Esophagus (tissue), 2 donors: Measurements from ENCODE around the gene GLDN. TPM values are rescaled to one million over a fixed set of nuclear protein-coding genes. Genes with fewer than 3 reads are reported as not detected.

ENCODE experiments used
- H3K27ac ChIP-seq, 2 donors: one replicate each; pipeline ENCODE4 v1.5.1; 2013; ENCODE audit warnings: low read depth in 2 of 2, mild to moderate bottlenecking in 2 of 2, inconsistent platforms in 1 of 2, low read length in 1 of 2, moderate library complexity in 1 of 2
- H3K27me3 ChIP-seq, 2 donors: one replicate each; pipeline ENCODE4 v1.6.1; 2013; ENCODE audit warnings: low read length in 2 of 2, control low read depth in 1 of 2, mild to moderate bottlenecking in 1 of 2; ENCODE audit not compliant: insufficient read depth in 2 of 2, control insufficient read depth in 1 of 2
- H3K36me3 ChIP-seq, 2 donors: one replicate each; pipeline ENCODE4 v1.6.1; 2013; ENCODE audit warnings: low read length in 1 of 2; ENCODE audit not compliant: control insufficient read depth in 2 of 2, insufficient read depth in 2 of 2
- H3K4me1 ChIP-seq, 2 donors: one replicate each; pipeline ENCODE4 v1.6.1; 2013; ENCODE audit warnings: low read length in 1 of 2; ENCODE audit not compliant: control insufficient read depth in 2 of 2, insufficient read depth in 2 of 2
- H3K4me3 ChIP-seq, 2 donors: one replicate each; pipeline ENCODE4 v1.5.1; 2013; ENCODE audit warnings: low read length in 2 of 2, mild to moderate bottlenecking in 2 of 2, low read depth in 1 of 2, moderate library complexity in 1 of 2
- H3K9me3 ChIP-seq, 2 donors: one replicate each; pipeline ENCODE4 v1.6.1; 2013; ENCODE audit warnings: mild to moderate bottlenecking in 2 of 2, low read depth in 1 of 2, low read length in 1 of 2, moderate library complexity in 1 of 2; ENCODE audit not compliant: control insufficient read depth in 2 of 2, insufficient read depth in 1 of 2
- WGBS, 2 donors: extraction: QIAGEN DNeasy Blood & Tissue Kit; methylation state at CpG; one replicate each; pipeline ENCODE4 v1.1.7; 2013; 5-methylcytosine and 5-hydroxymethylcytosine counted together
- polyA plus RNA-seq, 2 donors: library from polyadenylated mRNA; stranded (reverse); fragments of 200-250 nt; gene quantifications; one replicate each; pipeline ENCODE4 v1.2.3, GENCODE V29; 2013
- donor health status: healthy with polysubstance abuse.
- donor health status: Bipolar disorder and iron deficiency.

Gene GLDN
- polyA plus RNA-seq, 2 donors: 0.29 to 0.41 TPM

GRCh38 chr15:51312166-51313073, 29.0 kb upstream of the GLDN start:
- H3K27ac ChIP-seq: no peak overlapping the region
- no peaks in the 10 kb centered on the region for H3K36me3 ChIP-seq
- no peaks in the 10 kb centered on the region for H3K4me1 ChIP-seq
- no peaks in the 10 kb centered on the region for H3K27me3 ChIP-seq
- no peaks in the 10 kb centered on the region for H3K9me3 ChIP-seq
- H3K4me3 ChIP-seq: no peak overlapping the region
- WGBS, 2 donors: 51 to 64% methylated on average over 8 of the region's 8 CpGs

GRCh38 chr15:51313074-51313393, 28.4 kb upstream of the GLDN start:
- H3K27ac ChIP-seq: no peak overlapping the region
- no peaks in the 10 kb centered on the region for H3K4me1 ChIP-seq
- H3K4me3 ChIP-seq: no peak overlapping the region
- peaks cover 0 to 2% of the 10 kb centered on the region in 2 donors for H3K9me3 ChIP-seq
- H3K27me3 ChIP-seq: no peaks in the 10 kb centered on the region
- H3K36me3 ChIP-seq: no peaks in the 10 kb centered on the region

- Histone ChIP-seq H3K27me3 (no peaks in the 10 kb centered on the region), H3K36me3 (no peaks in the 10 kb centered on the region), H3K9me3 (peaks cover 0 to 2% of the 10 kb centered on the region in 2 donors), H3K4me1 (no peaks in the 10 kb centered on the region), H3K4me3 (no peak overlapping the region), H3K27ac (no peak overlapping the region)
- WGBS, 2 donors: 89 to 91% methylated on average over 9 to 10 of the region's 10 CpGs
Observed at GRCh38 chr15:51313644-51314280, 27.7 kb upstream of the GLDN start.

- Histone ChIP-seq H3K27me3 (no peaks in the 10 kb centered on the region), H3K27ac (no peak overlapping the region), H3K4me3 (no peak overlapping the region), H3K36me3 (no peaks in the 10 kb centered on the region), H3K9me3 (peaks cover 0 to 2% of the 10 kb centered on the region in 2 donors), H3K4me1 (no peaks in the 10 kb centered on the region)
- 77 to 91% methylated on average over 10 of the region's 10 CpGs for whole genome bisulfite sequencing, 2 donors
Observed at GRCh38 chr15:51314391-51315337, 26.8 kb upstream of the GLDN start.

DNA sequence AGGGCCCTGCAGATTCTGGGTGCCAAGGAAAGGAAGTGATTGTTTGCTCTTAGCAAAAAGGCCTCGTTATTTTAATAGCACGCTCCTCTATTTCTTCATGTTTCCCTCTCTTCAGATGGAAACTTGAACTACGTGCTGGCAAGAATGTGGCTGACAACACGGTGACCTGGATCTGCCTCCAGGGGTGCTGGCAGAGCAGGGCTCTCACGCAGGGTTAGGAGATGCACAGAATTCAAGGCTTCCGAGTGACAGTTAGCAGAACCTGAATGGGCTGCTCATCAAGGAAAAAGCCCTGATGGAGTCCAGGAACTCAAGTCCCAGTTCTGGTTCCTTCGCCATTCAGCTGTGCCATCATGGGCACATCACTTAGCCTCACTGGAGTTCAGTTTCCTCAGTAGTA, 25.7 kb upstream of the GLDN start:
- no peaks in the 10 kb centered on the region for H3K4me1 ChIP-seq
- 73 to 86% methylated on average over 7 of the region's 7 CpGs for WGBS, 2 donors
- H3K27ac ChIP-seq: no peak overlapping the region
- no peaks in the 10 kb centered on the region for H3K36me3 ChIP-seq
- H3K9me3 ChIP-seq: peaks cover 0 to 2% of the 10 kb centered on the region in 2 donors
- H3K4me3 ChIP-seq: no peak overlapping the region
- H3K27me3 ChIP-seq: no peaks in the 10 kb centered on the region

GRCh38 chr15:51316636-51317035, 24.8 kb upstream of the GLDN start:
- H3K9me3 ChIP-seq: peaks cover 0 to 2% of the 10 kb centered on the region in 2 donors
- H3K27me3 ChIP-seq: no peaks in the 10 kb centered on the region
- no peaks in the 10 kb centered on the region for H3K36me3 ChIP-seq
- H3K4me3 ChIP-seq: no peak overlapping the region
- no peak overlapping the region for H3K27ac ChIP-seq
- no peaks in the 10 kb centered on the region for H3K4me1 ChIP-seq
- WGBS, 2 donors: 82 to 86% methylated on average over 1 of the region's 1 CpG

DNA sequence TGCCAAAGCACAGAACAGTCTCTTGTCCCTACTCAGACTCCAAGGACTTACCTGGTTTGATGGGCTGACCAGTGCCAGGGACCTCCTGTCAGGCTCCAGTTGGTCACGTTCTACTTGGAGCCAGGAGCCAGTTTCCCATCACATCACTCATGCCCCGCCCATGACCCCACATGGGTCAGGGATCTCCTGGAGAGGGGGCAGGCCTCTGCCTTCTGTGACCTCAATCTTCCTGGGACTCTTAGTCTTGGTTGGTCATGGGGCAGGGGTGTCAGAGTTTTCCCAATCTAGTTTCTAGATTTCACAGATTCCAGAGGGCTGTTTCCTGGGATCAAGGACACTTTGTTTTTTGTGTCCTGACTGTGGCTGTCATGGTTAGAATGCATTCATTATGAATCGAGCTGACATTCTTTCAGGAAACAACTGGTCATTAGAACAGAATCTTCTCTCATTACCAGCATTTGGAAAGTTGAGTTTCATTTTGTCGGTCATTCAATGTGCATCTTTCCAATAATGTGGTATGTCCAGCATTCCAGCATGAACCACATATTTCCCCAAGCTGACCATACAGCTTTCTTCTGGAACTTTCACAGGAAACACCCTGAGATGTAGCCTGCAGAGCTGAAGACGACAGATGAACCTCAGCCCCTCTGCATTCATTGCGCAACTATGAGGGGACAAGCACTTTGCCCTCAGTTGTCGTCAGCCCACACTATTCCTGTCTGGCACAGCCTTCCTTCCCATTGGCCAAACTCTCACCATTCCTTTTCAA, 22.9 kb upstream of the GLDN start:
- Histone ChIP-seq H3K27ac (no peak overlapping the region), H3K4me1 (no peaks in the 10 kb centered on the region)

DNA sequence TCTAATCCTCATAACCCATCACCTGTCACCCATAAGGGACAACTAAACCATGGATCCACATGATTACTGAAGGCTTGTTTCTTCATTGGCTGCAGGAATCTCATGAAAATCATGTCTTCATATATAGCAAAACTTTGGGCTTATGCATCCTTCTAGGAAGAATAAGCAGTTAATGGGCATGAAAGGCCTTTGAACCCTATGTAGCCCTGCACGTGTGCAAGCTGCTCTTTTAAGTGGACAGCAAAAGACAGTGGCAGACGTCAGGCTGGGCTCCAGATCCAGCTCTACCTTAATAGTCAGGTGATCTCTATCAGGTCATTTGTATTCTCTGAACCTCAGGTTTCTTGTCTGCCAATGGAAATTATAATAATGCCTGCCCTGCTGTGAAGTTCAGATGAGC, 21.9 kb upstream of the GLDN start:
- H3K4me1 ChIP-seq: no peaks in the 10 kb centered on the region
- peaks cover 0 to 2% of the 10 kb centered on the region in 2 donors for H3K9me3 ChIP-seq
- H3K27ac ChIP-seq: no peak overlapping the region
- no peaks in the 10 kb centered on the region for H3K36me3 ChIP-seq
- no peak overlapping the region for H3K4me3 ChIP-seq
- no peaks in the 10 kb centered on the region for H3K27me3 ChIP-seq
- 63 to 71% methylated on average over 2 of the region's 2 CpGs for WGBS, 2 donors

More for the DNA sequence above, 22.9 kb upstream of the GLDN start:
- peaks cover 0 to 2% of the 10 kb centered on the region in 2 donors for H3K9me3 ChIP-seq
- no peak overlapping the region for H3K4me3 ChIP-seq
- no peaks in the 10 kb centered on the region for H3K27me3 ChIP-seq
- no peaks in the 10 kb centered on the region for H3K36me3 ChIP-seq
- 72 to 73% methylated on average over 7 of the region's 7 CpGs for WGBS, 2 donors

GRCh38 chr15:51320843-51321242, 20.6 kb upstream of the GLDN start:
- Histone ChIP-seq H3K9me3 (peaks cover 0 to 2% of the 10 kb centered on the region in 2 donors), H3K27me3 (no peaks in the 10 kb centered on the region), H3K27ac (no peak overlapping the region), H3K4me3 (no peak overlapping the region), H3K36me3 (no peaks in the 10 kb centered on the region), H3K4me1 (no peaks in the 10 kb centered on the region)
- WGBS, 2 donors: 93 to 94% methylated on average over 2 of the region's 2 CpGs
